ENCODE data around the gene TNFRSF14.

GRCh38 chr1:2548068-2548589, 8.0 kb upstream of the TNFRSF14 start:
- TF ChIP-seq CTCF (conservative IDR thresholded peaks at IDR 0.05) (peak; percentile 99), ZFX (IDR thresholded peaks at IDR 0.05) (no peak)
